SJCRH30 (cell line): ENCODE measurements around the gene SMYD3. TPM values are rescaled to one million over a fixed set of nuclear protein-coding genes. Genes with fewer than 3 reads are reported as not detected.

Experiments
- DNase-seq, 2 experiments: peaks; one replicate each; pipeline ENCODE4 v3.0.0-alpha.2; 2015 to 2020
- H3K27ac ChIP-seq: fragments of 250-450 bp; sonication (Bioruptor Pico); 2 replicates; pipeline ENCODE4 v1.5.1; 2020; ENCODE audit warnings: mild to moderate bottlenecking, moderate library complexity
- H3K27me3 ChIP-seq: fragments of 250-450 bp; sonication (Bioruptor Pico); 2 replicates; pipeline ENCODE4 v1.5.1; 2020; ENCODE audit warnings: mild to moderate bottlenecking, moderate library complexity
- H3K36me3 ChIP-seq: fragments of 250-450 bp; sonication (Bioruptor Pico); 2 replicates; pipeline ENCODE4 v1.5.1; 2020; ENCODE audit warnings: mild to moderate bottlenecking, moderate library complexity
- H3K4me1 ChIP-seq: fragments of 250-450 bp; sonication (Bioruptor Pico); 2 replicates; pipeline ENCODE4 v1.5.1; 2020; ENCODE audit warnings: mild to moderate bottlenecking, moderate library complexity
- H3K4me3 ChIP-seq: fragments of 250-450 bp; sonication (Bioruptor Pico); 2 replicates; pipeline ENCODE4 v1.5.1; 2020; ENCODE audit warnings: mild to moderate bottlenecking, moderate library complexity
- H3K9me3 ChIP-seq: fragments of 250-450 bp; sonication (Bioruptor Pico); replicated peaks from 2 replicates; pipeline ENCODE4 v1.5.1; 2020; ENCODE audit warnings: mild to moderate bottlenecking, moderate library complexity
- total RNA-seq: library from RNA; depleted of rRNA; stranded (reverse); fragments of >200 nt; shearing (Covaris generic); gene quantifications from 2 replicates; pipeline ENCODE4 v1.2.3, GENCODE V29; 2014

The SMYD3 gene
- total RNA-seq, 1 experiment from 2014 or later, result 18.1 TPM

DNA sequence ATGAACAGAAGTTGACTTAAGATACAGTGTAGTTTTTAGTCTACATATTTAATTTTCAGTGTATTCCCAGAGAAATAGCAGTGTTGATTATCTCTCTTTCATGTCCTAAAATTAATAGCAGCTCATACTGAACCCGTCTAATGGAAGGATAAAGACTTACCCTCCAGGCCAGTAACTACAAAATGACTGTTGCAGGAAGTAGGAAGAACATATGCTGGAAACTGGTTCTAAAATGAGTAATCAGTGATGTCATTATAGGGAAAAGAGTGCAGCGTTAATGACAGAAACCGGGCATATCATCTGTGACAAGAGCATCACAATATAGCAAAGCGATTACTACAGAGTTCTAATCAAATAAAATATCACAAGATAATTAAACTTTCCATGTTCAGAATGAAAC, 385.5 kb downstream of the SMYD3 start:
- Histone ChIP-seq H3K9me3 (no peaks in the 10 kb centered on the region), H3K36me3 (no peaks in the 10 kb centered on the region), H3K27me3 (no peaks in the 10 kb centered on the region), H3K27ac (no peak overlapping the region), H3K4me1 (no peaks in the 10 kb centered on the region), H3K4me3 (no peak overlapping the region)
- no peak for DNase-seq

DNA sequence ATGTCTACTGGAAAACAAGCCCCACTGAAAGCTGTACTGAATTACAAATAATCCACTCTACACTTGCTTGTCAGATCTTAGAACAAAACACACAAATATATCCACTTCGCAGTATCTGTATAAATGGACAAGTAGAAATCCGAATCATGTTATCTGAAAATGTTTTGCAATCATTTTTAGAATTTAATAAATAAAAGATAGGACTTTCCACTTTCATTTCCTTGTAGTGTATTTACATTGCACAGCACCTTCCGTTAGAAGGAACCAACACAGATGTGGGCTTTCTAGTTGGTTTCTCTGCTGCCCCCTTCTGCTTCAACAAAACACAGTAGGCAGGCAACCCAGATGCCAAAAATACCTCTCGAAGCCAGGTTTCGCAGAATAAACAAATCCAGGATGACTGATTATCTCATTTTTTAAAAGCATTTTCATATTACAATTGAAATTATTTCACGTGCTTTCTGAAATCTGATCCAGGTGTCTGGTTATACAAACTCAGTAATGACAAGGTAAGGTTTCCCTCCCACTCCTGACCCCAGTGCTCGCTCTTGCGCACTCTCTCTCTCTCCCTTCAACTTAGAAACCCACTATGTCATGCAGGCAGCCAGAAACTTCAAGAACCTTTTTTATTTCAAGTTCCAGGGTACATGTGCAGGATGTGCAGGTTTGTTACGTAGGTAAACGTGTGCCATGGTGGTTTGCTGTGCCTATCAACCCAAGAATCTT, 389.9 kb downstream of the SMYD3 start:
- H3K27me3 ChIP-seq, result no peaks in the 10 kb centered on the region
- DNase-seq, result peak; percentile 13 to 33
- H3K9me3 ChIP-seq, result no peaks in the 10 kb centered on the region
- no peak overlapping the region for H3K27ac ChIP-seq
- H3K4me3 ChIP-seq, result no peak overlapping the region
- H3K36me3 ChIP-seq, result no peaks in the 10 kb centered on the region
- no peaks in the 10 kb centered on the region for H3K4me1 ChIP-seq

- Histone ChIP-seq H3K27ac (no peak overlapping the region), H3K36me3 (no peaks in the 10 kb centered on the region), H3K4me3 (no peak overlapping the region), H3K9me3 (no peaks in the 10 kb centered on the region), H3K27me3 (no peaks in the 10 kb centered on the region), H3K4me1 (no peaks in the 10 kb centered on the region)
- DNase-seq, result no peak
These were observed 392.7 kb downstream of the SMYD3 start for GRCh38 chr1:246114369-246114768.

DNA sequence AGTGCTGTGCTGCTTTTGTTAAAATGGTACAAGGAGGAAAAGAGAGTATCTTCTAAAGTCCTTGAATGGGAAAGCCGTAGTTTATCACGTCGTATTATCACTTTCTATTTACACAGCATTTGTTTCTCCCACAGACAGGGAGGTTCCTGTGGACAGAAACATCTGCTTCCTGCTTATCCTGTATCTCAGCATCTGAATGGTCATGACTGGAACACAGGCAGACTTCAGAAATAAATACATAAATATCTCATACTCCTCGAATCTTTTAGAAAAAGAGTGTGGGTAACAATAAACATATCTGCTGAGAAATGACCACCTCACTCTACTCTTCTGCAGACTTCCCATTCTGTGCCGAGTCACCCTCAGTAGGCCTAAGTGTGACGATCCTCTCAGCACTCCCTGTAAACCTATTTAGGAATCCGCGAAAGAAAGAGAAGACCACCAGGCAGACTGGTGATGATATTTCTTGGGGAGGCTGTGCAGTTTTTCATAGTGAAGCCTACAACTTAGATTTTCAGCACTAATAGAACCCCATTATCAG, 393.5 kb downstream of the SMYD3 start:
- no peaks in the 10 kb centered on the region for H3K9me3 ChIP-seq
- H3K36me3 ChIP-seq, result no peaks in the 10 kb centered on the region
- DNase-seq, result no peak
- no peak overlapping the region for H3K4me3 ChIP-seq
- H3K4me1 ChIP-seq, result no peaks in the 10 kb centered on the region
- H3K27ac ChIP-seq, result no peak overlapping the region
- H3K27me3 ChIP-seq, result no peaks in the 10 kb centered on the region

DNA sequence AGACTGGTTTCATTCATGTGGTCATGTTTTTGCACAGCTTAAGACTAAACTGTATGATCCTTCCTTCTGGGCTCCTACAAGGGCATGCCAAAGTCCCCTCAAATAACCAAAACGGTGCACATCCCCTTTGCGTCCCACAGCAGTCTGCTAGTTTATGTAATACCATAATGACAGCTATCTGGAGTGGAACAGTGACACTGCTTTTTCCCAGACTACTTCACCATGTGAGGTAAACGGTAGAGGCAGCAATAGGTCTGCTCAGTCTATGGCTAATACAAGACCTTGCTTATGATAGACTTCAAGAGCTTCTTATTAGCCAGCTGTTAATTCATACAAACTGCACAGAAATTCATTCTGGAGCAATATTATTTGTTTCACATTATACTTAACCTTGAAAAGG, 395.5 kb downstream of the SMYD3 start:
- Histone ChIP-seq H3K27ac (no peak overlapping the region), H3K4me1 (no peaks in the 10 kb centered on the region), H3K4me3 (no peak overlapping the region), H3K27me3 (no peaks in the 10 kb centered on the region), H3K9me3 (no peaks in the 10 kb centered on the region), H3K36me3 (no peaks in the 10 kb centered on the region)
- DNase-seq, result no peak

- H3K9me3 ChIP-seq, result no peaks in the 10 kb centered on the region
- H3K36me3 ChIP-seq, result no peaks in the 10 kb centered on the region
- H3K4me3 ChIP-seq, result no peak overlapping the region
- no peak overlapping the region for H3K27ac ChIP-seq
- H3K4me1 ChIP-seq, result no peaks in the 10 kb centered on the region
- peak in 1 of 2 experiments; percentile 7 for DNase-seq
- no peaks in the 10 kb centered on the region for H3K27me3 ChIP-seq
These were observed 396.5 kb downstream of the SMYD3 start for GRCh38 chr1:246110343-246111219.

GRCh38 chr1:246108278-246108925, 398.7 kb downstream of the SMYD3 start:
- Histone ChIP-seq H3K9me3 (no peaks in the 10 kb centered on the region), H3K4me3 (no peak overlapping the region), H3K27ac (no peak overlapping the region), H3K36me3 (no peaks in the 10 kb centered on the region), H3K4me1 (no peaks in the 10 kb centered on the region), H3K27me3 (no peaks in the 10 kb centered on the region)
- DNase-seq, result no peak

GRCh38 chr1:246107516-246108277, 399.4 kb downstream of the SMYD3 start:
- H3K4me1 ChIP-seq, result no peaks in the 10 kb centered on the region
- H3K9me3 ChIP-seq, result no peaks in the 10 kb centered on the region
- H3K4me3 ChIP-seq, result no peak overlapping the region
- H3K27ac ChIP-seq, result no peak overlapping the region
- no peaks in the 10 kb centered on the region for H3K27me3 ChIP-seq
- DNase-seq, result peak; percentile 11 to 28
- H3K36me3 ChIP-seq, result no peaks in the 10 kb centered on the region

- H3K36me3 ChIP-seq, result no peaks in the 10 kb centered on the region
- no peak overlapping the region for H3K27ac ChIP-seq
- no peak overlapping the region for H3K4me3 ChIP-seq
- H3K9me3 ChIP-seq, result no peaks in the 10 kb centered on the region
- no peak for DNase-seq
- no peaks in the 10 kb centered on the region for H3K27me3 ChIP-seq
- no peaks in the 10 kb centered on the region for H3K4me1 ChIP-seq
These were observed 400.7 kb downstream of the SMYD3 start for GRCh38 chr1:246106342-246106763.

DNA sequence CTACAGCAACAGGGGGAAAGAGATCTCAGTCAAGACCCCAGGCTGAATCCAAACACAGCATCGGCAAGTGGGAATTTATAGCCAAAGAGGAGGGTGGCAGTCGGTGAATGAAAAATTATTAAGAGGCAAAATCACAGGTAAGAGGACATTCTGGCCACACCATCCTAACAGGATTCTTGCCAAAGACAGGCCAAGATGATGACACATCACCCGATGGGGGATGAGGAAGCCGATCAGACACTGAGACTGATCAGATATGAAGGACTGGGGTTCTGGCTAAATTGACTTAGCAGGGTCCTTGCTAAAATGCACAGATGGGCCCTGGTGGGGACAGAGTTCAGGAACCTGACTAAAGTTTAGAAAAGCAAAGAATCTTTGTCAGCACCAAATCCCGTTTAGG, 402.2 kb downstream of the SMYD3 start:
- Histone ChIP-seq H3K9me3 (no peaks in the 10 kb centered on the region), H3K27me3 (no peaks in the 10 kb centered on the region), H3K4me3 (no peak overlapping the region), H3K4me1 (no peaks in the 10 kb centered on the region), H3K36me3 (no peaks in the 10 kb centered on the region), H3K27ac (no peak overlapping the region)
- no peak for DNase-seq

DNA sequence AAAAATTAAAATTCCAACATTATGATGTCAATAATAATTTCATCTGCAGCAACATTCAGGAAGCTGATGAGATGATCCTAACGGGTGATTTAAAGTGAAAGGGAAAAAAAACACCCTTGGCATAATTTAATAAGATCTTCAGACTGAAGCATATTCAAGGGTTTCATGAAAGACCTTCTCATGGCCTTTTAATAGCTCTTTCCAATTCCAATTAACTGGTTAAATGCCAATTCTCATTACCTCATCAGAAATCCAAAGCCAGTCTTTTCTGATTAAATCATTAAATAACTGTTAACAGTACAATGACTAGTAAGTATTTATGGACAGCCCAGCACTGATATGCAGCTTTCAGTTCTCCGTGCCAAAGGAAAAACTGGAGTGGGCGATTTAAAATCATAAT, 407.5 kb downstream of the SMYD3 start:
- no peak overlapping the region for H3K27ac ChIP-seq
- no peaks in the 10 kb centered on the region for H3K36me3 ChIP-seq
- H3K27me3 ChIP-seq, result no peaks in the 10 kb centered on the region
- no peaks in the 10 kb centered on the region for H3K9me3 ChIP-seq
- no peaks in the 10 kb centered on the region for H3K4me1 ChIP-seq
- no peak for DNase-seq
- H3K4me3 ChIP-seq, result no peak overlapping the region

GRCh38 chr1:246096356-246096755, 410.7 kb downstream of the SMYD3 start:
- Histone ChIP-seq H3K36me3 (no peaks in the 10 kb centered on the region), H3K4me3 (no peak overlapping the region), H3K27me3 (no peaks in the 10 kb centered on the region), H3K9me3 (no peaks in the 10 kb centered on the region), H3K27ac (no peak overlapping the region), H3K4me1 (no peaks in the 10 kb centered on the region)
- no peak for DNase-seq

DNA sequence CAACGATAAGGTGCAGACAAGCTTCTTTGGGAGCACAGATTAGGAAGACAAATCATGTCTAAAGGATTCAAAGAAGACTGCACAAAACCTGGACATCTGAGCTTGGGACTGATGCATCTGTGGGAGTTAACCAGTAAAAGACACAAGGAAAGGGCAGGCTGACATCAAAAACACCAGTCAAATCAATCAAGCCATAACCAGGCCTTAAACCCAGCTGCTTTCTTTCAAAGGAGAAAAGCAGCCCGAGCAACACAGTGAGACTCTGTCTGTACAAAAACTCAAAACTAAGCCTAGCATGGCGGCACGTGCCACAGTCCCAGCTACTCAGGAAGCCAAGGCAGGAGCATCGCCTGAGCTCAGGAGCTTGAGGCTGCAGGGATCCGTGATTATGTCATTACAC, 411.6 kb downstream of the SMYD3 start:
- no peaks in the 10 kb centered on the region for H3K36me3 ChIP-seq
- H3K4me1 ChIP-seq, result no peaks in the 10 kb centered on the region
- H3K4me3 ChIP-seq, result no peak overlapping the region
- no peaks in the 10 kb centered on the region for H3K27me3 ChIP-seq
- no peak for DNase-seq
- no peaks in the 10 kb centered on the region for H3K9me3 ChIP-seq
- no peak overlapping the region for H3K27ac ChIP-seq

DNA sequence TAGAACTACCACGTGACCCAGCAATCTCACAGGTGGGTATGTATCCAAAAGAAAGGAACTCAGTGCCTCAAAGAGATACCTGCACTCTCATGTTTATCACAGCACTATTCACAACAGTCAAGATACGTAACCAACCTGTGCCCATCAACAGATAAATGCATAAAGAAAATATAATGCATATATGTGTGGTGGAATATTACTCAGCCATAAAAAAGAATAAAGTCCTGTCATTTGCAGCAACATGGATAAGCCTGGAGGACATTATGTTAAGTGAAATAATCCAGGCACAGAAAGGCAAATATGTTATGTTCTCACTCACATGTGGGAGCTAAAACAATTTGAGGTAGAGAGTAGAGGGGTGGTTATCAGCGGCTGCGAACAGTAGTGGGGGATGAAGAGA, 413.8 kb downstream of the SMYD3 start:
- no peaks in the 10 kb centered on the region for H3K9me3 ChIP-seq
- H3K27me3 ChIP-seq, result no peaks in the 10 kb centered on the region
- H3K36me3 ChIP-seq, result no peaks in the 10 kb centered on the region
- no peak overlapping the region for H3K4me3 ChIP-seq
- no peaks in the 10 kb centered on the region for H3K4me1 ChIP-seq
- no peak overlapping the region for H3K27ac ChIP-seq
- DNase-seq, result no peak
